Loucy (cell line): ENCODE results near the gene COL25A1.

ENCODE experiments used
- H2AFZ ChIP-seq: fragments of 200-600 bp; sonication (generic); 2 replicates; pipeline ENCODE4 v1.6.0; 2016; ENCODE audit warnings: antibody characterized with exemption, mild to moderate bottlenecking, low read length, moderate library complexity
- H3F3A ChIP-seq: fragments of 200-600 bp; 2 replicates; pipeline ENCODE4 v1.6.0; 2016; ENCODE audit warnings: antibody characterized with exemption, low read depth, mild to moderate bottlenecking
- H3K27me3 ChIP-seq: fragments of 200-600 bp; sonication (generic); 2 replicates; pipeline ENCODE4 v1.6.1; 2014; ENCODE audit warnings: low read length, mild to moderate bottlenecking; ENCODE audit not compliant: insufficient read depth, poor library complexity, severe bottlenecking
- H3K36me3 ChIP-seq: fragments of 200-600 bp; sonication (generic); 2 replicates; pipeline ENCODE4 v1.6.1; 2016; ENCODE audit warnings: low read length; ENCODE audit not compliant: insufficient read depth
- H3K4me1 ChIP-seq: fragments of 200-600 bp; sonication (generic); 2 replicates; pipeline ENCODE4 v1.5.1; 2014; ENCODE audit warnings: low read length, mild to moderate bottlenecking; ENCODE audit not compliant: insufficient read depth, poor library complexity, severe bottlenecking
- H3K4me2 ChIP-seq: fragments of 200-600 bp; sonication (generic); 2 replicates; pipeline ENCODE4 v1.6.0; 2014; ENCODE audit warnings: antibody characterized with exemption, low read length, low read depth, mild to moderate bottlenecking; ENCODE audit not compliant: poor library complexity, severe bottlenecking
- H3K4me3 ChIP-seq: fragments of 200-600 bp; sonication (generic); 2 replicates; pipeline ENCODE4 v1.5.1; 2014; ENCODE audit warnings: low read length, mild to moderate bottlenecking, mixed read lengths; ENCODE audit not compliant: poor library complexity, severe bottlenecking
- H3K79me2 ChIP-seq: fragments of 200-600 bp; sonication (generic); 2 replicates; pipeline ENCODE4 v1.6.1; 2014; ENCODE audit warnings: low read length; ENCODE audit not compliant: insufficient read depth
- H3K9ac ChIP-seq: fragments of 200-600 bp; sonication (generic); 2 replicates; pipeline ENCODE4 v1.6.0; 2014; ENCODE audit warnings: mild to moderate bottlenecking, low read depth, low read length, moderate library complexity; ENCODE audit not compliant: poor library complexity, severe bottlenecking
- H3K9me2 ChIP-seq: fragments of 200-600 bp; sonication (generic); replicated peaks from 2 replicates; pipeline ENCODE4 v1.6.1; 2016; ENCODE audit warnings: low read depth, low read length, mixed read lengths
- H3K9me3 ChIP-seq: fragments of 200-600 bp; sonication (generic); 2 replicates; pipeline ENCODE4 v1.6.1; 2014; ENCODE audit warnings: mild to moderate bottlenecking, antibody characterized with exemption, low read length, low read depth; ENCODE audit not compliant: insufficient read depth
- H4K20me1 ChIP-seq: fragments of 200-600 bp; sonication (generic); 2 replicates; pipeline ENCODE4 v1.6.0; 2014; ENCODE audit warnings: antibody characterized with exemption, low read length, mild to moderate bottlenecking; ENCODE audit not compliant: insufficient read depth, poor library complexity, severe bottlenecking
- CTCF ChIP-seq: fragments of 200-600 bp; sonication (generic); conservative IDR thresholded peaks from 2 replicates; pipeline ENCODE4 v1.5.1; 2014; ENCODE audit warnings: mild to moderate bottlenecking, antibody characterized with exemption, low read length
- EZH2phosphoT487 ChIP-seq: fragments of 200-600 bp; IDR thresholded peaks from 2 replicates; pipeline ENCODE4 v1.6.1; 2018; ENCODE audit warnings: antibody characterized with exemption, mild to moderate bottlenecking, moderate library complexity, borderline replicate concordance

Gene COL25A1

GRCh38 chr4:109294468-109295020 lies 7.9 kb downstream of the COL25A1 start:
- no peak overlapping the region for H3K9ac ChIP-seq
- H3K4me1 ChIP-seq, result no peaks in the 10 kb centered on the region
- no peaks in the 10 kb centered on the region for H3K27me3 ChIP-seq
- H3K9me3 ChIP-seq, result no peaks in the 10 kb centered on the region
- no peaks in the 10 kb centered on the region for H3F3A ChIP-seq
- H3K79me2 ChIP-seq, result no peaks in the 10 kb centered on the region
- no peak overlapping the region for H3K4me3 ChIP-seq
- no peak overlapping the region for H3K4me2 ChIP-seq
- H4K20me1 ChIP-seq, result no peaks in the 10 kb centered on the region
- H3K36me3 ChIP-seq, result no peaks in the 10 kb centered on the region
- no peak for TF ChIP-seq CTCF
- no peak for TF ChIP-seq EZH2phosphoT487
- no peak overlapping the region for H2AFZ ChIP-seq
- no peaks in the 10 kb centered on the region for H3K9me2 ChIP-seq

DNA sequence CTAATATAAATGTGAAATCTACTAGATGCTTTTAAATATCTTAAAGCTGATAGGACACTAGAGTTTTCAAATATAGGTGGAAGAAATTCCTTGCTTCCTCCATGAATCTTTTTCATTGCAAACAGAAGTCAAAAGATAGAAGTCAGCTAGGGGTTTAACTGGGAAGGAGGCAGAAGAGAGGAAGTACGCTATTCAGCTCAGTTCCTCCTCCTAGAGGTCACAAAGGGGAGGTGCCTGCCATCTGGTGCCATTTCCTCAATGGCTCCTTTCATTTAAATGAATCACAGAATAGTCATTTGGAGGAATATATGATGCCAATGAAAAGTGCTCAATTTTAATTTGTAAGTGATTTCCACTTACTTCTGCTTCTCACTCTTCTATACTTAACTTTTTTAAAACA lies 8.5 kb downstream of the COL25A1 start:
- no peaks in the 10 kb centered on the region for H3K4me1 ChIP-seq
- H2AFZ ChIP-seq, result no peak overlapping the region
- H3K27me3 ChIP-seq, result no peaks in the 10 kb centered on the region
- H3K9ac ChIP-seq, result no peak overlapping the region
- H3K4me3 ChIP-seq, result no peak overlapping the region
- no peaks in the 10 kb centered on the region for H3K9me2 ChIP-seq
- H3K4me2 ChIP-seq, result no peak overlapping the region
- no peaks in the 10 kb centered on the region for H3K79me2 ChIP-seq
- H4K20me1 ChIP-seq, result no peaks in the 10 kb centered on the region
- H3F3A ChIP-seq, result no peaks in the 10 kb centered on the region
- H3K36me3 ChIP-seq, result no peaks in the 10 kb centered on the region
- no peaks in the 10 kb centered on the region for H3K9me3 ChIP-seq
- no peak for TF ChIP-seq EZH2phosphoT487
- TF ChIP-seq CTCF, result peak; percentile 88

GRCh38 chr4:109291707-109292238 lies 10.7 kb downstream of the COL25A1 start:
- Histone ChIP-seq H3K9me2 (no peaks in the 10 kb centered on the region), H3K9me3 (no peaks in the 10 kb centered on the region), H3K9ac (no peak overlapping the region), H3K4me2 (no peak overlapping the region), H3K4me3 (no peak overlapping the region), H3K4me1 (no peaks in the 10 kb centered on the region), H3K36me3 (no peaks in the 10 kb centered on the region), H3K27me3 (no peaks in the 10 kb centered on the region), H3F3A (no peaks in the 10 kb centered on the region), H3K79me2 (no peaks in the 10 kb centered on the region), H2AFZ (no peak overlapping the region), H4K20me1 (no peaks in the 10 kb centered on the region)
- TF ChIP-seq CTCF (no peak), EZH2phosphoT487 (no peak)
